ENCODE measurements around the gene CIC. TPM values are rescaled to one million over a fixed set of nuclear protein-coding genes. Genes with fewer than 3 reads are reported as not detected.

CIC gene
- total RNA-seq, 1 experiment from 2014 or later: 67.9 TPM

DNA sequence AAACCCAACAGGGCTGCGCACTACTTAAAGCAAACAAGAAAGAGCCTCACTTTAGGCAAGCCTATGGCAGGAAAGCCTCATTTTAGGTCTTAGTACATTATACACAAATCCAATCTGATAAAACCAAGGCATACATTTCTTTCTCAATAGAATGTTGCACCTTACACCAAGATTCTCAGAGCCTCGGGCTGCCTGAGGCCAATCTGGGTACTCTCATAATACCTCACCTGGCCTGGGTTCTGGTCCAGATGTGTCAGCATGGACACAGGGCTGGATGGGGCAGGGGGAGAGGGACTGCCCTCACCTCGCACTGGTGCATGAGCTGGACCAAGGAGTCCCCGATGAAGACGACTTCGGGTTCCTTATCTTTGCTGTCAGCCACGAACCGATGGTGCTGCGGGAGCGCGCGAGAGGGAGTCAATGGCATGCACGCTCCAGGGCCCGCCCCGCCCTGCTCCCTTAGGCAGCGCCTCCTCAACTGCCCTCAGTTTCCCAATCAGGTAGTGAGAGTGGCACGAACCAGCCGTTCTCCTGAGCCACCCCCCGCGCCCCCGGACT lies 32.7 kb downstream of the CIC start, which contains the start of gene PRR19:
Gene PRR19, plus strand, starts transcription at position 487 of the 558 bp plus-strand sequence. CDS start 7,453 bp downstream, outside the sequence.
- no peak for DNase-seq (ENCODE audit: unreplicated experiment)
- Mint-ChIP-seq H3K4me1 (ENCODE audit: insufficient read depth, unreplicated experiment) (peaks cover 11% of the 10 kb centered on the region), H3K4me3 (ENCODE audit: unreplicated experiment) (peak within 1 kb of the TSS; percentile 90), H3K27ac (ENCODE audit: low read depth, unreplicated experiment) (peak within 1 kb of the TSS; percentile 57), H3K9me3 (ENCODE audit: unreplicated experiment) (no peaks in the 10 kb centered on the region), H3K36me3 (ENCODE audit: insufficient read depth, unreplicated experiment) (peaks cover 9% of the 10 kb centered on the region), H3K27me3 (ENCODE audit: insufficient read depth, unreplicated experiment) (no peaks in the 10 kb centered on the region)
- ChIA-PET POLR2A (interaction anchor here (0.5 to 2.3 kb wide), 11 partner anchors 8 to 79 kb away, joined by 3 to 11 read pairs (median 4); partner anchors contain the start of gene GSK3A), CTCF (interaction anchor here (0.6 to 1.8 kb wide), 5 partner anchors 20 to 294 kb away, joined by 3 to 8 read pairs (median 3); no protein-coding TSS in a partner anchor)
- BruUV-seq (replicated peaks): no TSS peak
- intact Hi-C loops (cut with micrococcal nuclease): no loop called here
- TF ChIP-seq, protein P1, sequence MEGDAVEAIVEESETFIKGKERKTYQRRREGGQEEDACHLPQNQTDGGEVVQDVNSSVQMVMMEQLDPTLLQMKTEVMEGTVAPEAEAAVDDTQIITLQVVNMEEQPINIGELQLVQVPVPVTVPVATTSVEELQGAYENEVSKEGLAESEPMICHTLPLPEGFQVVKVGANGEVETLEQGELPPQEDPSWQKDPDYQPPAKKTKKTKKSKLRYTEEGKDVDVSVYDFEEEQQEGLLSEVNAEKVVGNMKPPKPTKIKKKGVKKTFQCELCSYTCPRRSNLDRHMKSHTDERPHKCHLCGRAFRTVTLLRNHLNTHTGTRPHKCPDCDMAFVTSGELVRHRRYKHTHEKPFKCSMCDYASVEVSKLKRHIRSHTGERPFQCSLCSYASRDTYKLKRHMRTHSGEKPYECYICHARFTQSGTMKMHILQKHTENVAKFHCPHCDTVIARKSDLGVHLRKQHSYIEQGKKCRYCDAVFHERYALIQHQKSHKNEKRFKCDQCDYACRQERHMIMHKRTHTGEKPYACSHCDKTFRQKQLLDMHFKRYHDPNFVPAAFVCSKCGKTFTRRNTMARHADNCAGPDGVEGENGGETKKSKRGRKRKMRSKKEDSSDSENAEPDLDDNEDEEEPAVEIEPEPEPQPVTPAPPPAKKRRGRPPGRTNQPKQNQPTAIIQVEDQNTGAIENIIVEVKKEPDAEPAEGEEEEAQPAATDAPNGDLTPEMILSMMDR (IDR thresholded peaks at IDR 0.05; ENCODE audit: unreplicated experiment): no peak

DNA sequence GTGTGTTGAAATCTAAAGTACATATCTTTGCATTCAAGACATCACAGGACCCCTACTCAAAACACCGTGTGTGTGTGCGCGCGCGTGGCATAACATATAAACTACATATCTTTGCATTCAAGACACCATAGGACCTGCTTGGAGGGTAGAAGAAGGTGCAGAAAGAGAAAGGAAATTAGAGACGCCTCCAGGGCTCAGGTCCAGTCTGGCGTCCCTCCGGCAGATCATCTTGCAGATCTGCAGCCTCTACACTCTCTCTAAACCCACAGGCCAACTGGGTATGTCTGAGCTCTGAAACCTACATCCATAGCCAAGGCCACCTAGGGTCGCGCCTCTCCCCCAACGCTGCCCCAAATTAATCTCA lies 34.0 kb downstream of the CIC start:
- DNase-seq (ENCODE audit: unreplicated experiment): no peak
- intact Hi-C loops (cut with micrococcal nuclease): no loop called here
- peak overlapping the region; percentile 90 for H3K4me3 Mint-ChIP-seq (ENCODE audit: unreplicated experiment)
- no peaks in the 10 kb centered on the region for H3K9me3 Mint-ChIP-seq (ENCODE audit: unreplicated experiment)
- TF ChIP-seq, protein P1 (IDR thresholded peaks at IDR 0.05; ENCODE audit: unreplicated experiment): no peak
- H3K36me3 Mint-ChIP-seq (ENCODE audit: insufficient read depth, unreplicated experiment): peaks cover 6% of the 10 kb centered on the region
- peak overlapping the region; percentile 57 for H3K27ac Mint-ChIP-seq (ENCODE audit: low read depth, unreplicated experiment)
- no TSS peak for BruUV-seq (replicated peaks)
- no peaks in the 10 kb centered on the region for H3K27me3 Mint-ChIP-seq (ENCODE audit: insufficient read depth, unreplicated experiment)
- ChIA-PET CTCF (interaction anchor here (0.6 to 1.2 kb wide), 4 partner anchors 8 to 1791 kb away, joined by 3 to 5 read pairs (median 4); no protein-coding TSS in a partner anchor), POLR2A (interaction anchor here (1.0 to 2.3 kb wide), 6 partner anchors 10 to 60 kb away, joined by 3 to 10 read pairs (median 6); partner anchors contain the start of gene GSK3A)
- H3K4me1 Mint-ChIP-seq (ENCODE audit: insufficient read depth, unreplicated experiment): peaks cover 15% of the 10 kb centered on the region

DNA sequence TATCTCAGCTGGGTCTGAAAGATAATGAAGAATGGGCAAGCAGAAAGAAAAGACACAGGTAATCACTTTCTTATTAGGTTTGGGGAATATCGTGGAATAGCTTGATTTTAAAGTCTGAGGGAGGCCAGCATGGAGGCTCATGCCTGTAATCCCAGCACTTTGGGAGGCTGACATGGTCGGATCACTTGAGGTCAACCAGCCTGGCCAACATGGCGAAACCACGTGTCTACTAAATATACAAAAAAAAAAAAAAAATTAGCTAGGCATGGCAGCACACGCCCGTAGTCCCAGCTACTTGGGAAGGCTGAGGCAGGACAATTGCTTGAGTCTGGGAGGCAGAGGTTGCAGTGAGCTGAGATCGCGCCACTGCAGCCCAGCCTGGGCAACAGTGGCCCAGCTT lies 34.8 kb downstream of the CIC start:
- TF ChIP-seq, protein P1 (IDR thresholded peaks at IDR 0.05; ENCODE audit: unreplicated experiment): no peak
- ChIA-PET POLR2A (interaction anchor here (1.0 to 1.1 kb wide), 2 partner anchors 10 to 33 kb away, joined by 3 to 5 read pairs; no protein-coding TSS in a partner anchor), CTCF (interaction anchor here (0.6 to 1.2 kb wide), 7 partner anchors 9 to 446 kb away, joined by 3 to 5 read pairs (median 3); no protein-coding TSS in a partner anchor)
- intact Hi-C loops (cut with micrococcal nuclease): no loop called here
- Mint-ChIP-seq H3K27ac (ENCODE audit: low read depth, unreplicated experiment) (no peak overlapping the region), H3K9me3 (ENCODE audit: unreplicated experiment) (no peaks in the 10 kb centered on the region), H3K36me3 (ENCODE audit: insufficient read depth, unreplicated experiment) (peaks cover 6% of the 10 kb centered on the region), H3K4me1 (ENCODE audit: insufficient read depth, unreplicated experiment) (peaks cover 17% of the 10 kb centered on the region), H3K4me3 (ENCODE audit: unreplicated experiment) (no peak overlapping the region), H3K27me3 (ENCODE audit: insufficient read depth, unreplicated experiment) (no peaks in the 10 kb centered on the region)
- no peak for DNase-seq (ENCODE audit: unreplicated experiment)
- BruUV-seq (replicated peaks): no TSS peak

DNA sequence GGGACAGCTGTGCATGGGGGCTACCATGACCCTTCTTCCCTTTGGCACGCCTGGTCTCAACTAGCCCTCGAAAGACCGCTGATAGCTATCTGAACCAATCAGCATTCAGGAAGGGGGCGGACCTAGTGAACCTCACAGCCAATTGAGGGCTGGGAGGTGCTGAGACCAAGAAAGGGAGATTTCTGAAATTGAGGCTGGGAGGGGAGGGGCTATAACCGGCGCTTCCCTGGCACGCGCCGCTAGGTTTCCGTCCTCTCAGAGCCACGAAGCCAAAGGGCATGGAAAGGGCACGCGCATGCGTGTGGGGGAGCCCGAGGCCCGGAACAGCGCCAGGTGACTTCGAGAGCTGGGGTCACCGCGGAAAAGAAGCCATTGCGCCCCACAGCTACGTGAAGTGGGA lies 37.6 kb downstream of the CIC start:
- POLR2A ChIA-PET: no interaction called here
- CTCF ChIA-PET: interaction anchor here (2.1 kb wide), 1 partner anchor 10 kb away, joined by 11 read pairs; no protein-coding TSS in a partner anchor

More for the DNA sequence above, 37.6 kb downstream of the CIC start:
- H3K4me1 Mint-ChIP-seq (ENCODE audit: insufficient read depth, unreplicated experiment): peaks cover 17% of the 10 kb centered on the region
- intact Hi-C loops (cut with micrococcal nuclease): no loop called here
- H3K36me3 Mint-ChIP-seq (ENCODE audit: insufficient read depth, unreplicated experiment): peaks cover 6% of the 10 kb centered on the region
- no peaks in the 10 kb centered on the region for H3K27me3 Mint-ChIP-seq (ENCODE audit: insufficient read depth, unreplicated experiment)
- H3K4me3 Mint-ChIP-seq (ENCODE audit: unreplicated experiment): no peak overlapping the region
- no peak for DNase-seq (ENCODE audit: unreplicated experiment)
- TF ChIP-seq, protein P1 (IDR thresholded peaks at IDR 0.05; ENCODE audit: unreplicated experiment): no peak
- BruUV-seq (replicated peaks): no TSS peak
- no peak overlapping the region for H3K27ac Mint-ChIP-seq (ENCODE audit: low read depth, unreplicated experiment)
- no peaks in the 10 kb centered on the region for H3K9me3 Mint-ChIP-seq (ENCODE audit: unreplicated experiment)
